22Rv1 (cell line): ENCODE measurements around the gene ATXN7L3B.

ENCODE experiments used
- H3K27ac ChIP-seq: fragments of 450-650 bp; 2 replicates; pipeline ENCODE4 v1.5.1; 2017
- ZFX ChIP-seq: fragments of 450-650 bp; IDR thresholded peaks from 2 replicates; pipeline ENCODE4 v1.6.1; 2017; ENCODE audit warnings: antibody characterized with exemption, borderline replicate concordance
- TF ChIP-seq, protein P1 (sequence below): fragments of 450-650 bp; IDR thresholded peaks from 2 replicates; pipeline ENCODE4 v1.5.1; 2017; ENCODE audit warnings: mild to moderate bottlenecking

ATXN7L3B gene

DNA sequence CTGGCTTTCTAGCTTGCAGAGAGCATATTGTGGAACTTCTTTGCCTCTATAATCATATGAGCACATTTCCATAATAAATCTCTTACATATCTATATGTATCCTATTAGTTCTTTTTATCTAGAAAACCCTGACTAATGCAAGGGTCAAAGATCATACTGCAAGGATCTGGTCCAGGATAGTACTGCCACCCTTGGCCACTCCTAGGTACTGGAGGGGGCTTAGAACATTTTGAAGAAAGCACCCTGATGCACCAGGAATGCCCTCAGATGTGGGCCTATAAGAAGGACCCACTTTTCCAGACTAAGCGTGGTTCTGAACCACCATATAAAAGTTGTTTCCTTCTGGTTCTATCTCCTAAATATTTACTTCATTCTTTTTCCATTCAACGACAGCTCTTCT is 14.6 kb downstream of the ATXN7L3B start:
- no peak overlapping the region for H3K27ac ChIP-seq
- TF ChIP-seq ZFX = no peak
- TF ChIP-seq, protein P1, sequence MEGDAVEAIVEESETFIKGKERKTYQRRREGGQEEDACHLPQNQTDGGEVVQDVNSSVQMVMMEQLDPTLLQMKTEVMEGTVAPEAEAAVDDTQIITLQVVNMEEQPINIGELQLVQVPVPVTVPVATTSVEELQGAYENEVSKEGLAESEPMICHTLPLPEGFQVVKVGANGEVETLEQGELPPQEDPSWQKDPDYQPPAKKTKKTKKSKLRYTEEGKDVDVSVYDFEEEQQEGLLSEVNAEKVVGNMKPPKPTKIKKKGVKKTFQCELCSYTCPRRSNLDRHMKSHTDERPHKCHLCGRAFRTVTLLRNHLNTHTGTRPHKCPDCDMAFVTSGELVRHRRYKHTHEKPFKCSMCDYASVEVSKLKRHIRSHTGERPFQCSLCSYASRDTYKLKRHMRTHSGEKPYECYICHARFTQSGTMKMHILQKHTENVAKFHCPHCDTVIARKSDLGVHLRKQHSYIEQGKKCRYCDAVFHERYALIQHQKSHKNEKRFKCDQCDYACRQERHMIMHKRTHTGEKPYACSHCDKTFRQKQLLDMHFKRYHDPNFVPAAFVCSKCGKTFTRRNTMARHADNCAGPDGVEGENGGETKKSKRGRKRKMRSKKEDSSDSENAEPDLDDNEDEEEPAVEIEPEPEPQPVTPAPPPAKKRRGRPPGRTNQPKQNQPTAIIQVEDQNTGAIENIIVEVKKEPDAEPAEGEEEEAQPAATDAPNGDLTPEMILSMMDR = peak; percentile 32

DNA sequence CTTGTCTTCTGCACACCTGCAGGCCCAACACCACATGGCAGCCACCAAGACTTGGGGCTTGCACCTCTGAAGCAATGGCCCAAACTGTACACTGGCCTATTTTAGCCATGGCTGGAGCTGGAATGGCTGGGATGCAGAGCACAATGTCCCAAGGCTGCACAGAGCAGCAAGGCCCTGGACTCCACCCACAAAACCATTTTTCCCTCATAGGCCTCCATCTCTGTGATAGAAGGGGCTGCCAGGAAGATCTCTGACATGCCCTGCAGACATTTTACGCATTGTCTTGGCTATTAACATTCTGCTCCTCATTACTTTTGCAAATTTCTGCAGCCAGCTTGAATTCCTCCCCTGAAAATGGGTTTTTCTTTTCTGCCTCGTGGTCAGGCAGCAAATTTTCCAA is 22.1 kb downstream of the ATXN7L3B start:
- no peak for TF ChIP-seq ZFX
- TF ChIP-seq, protein P1 = no peak
- H3K27ac ChIP-seq = no peak overlapping the region

DNA sequence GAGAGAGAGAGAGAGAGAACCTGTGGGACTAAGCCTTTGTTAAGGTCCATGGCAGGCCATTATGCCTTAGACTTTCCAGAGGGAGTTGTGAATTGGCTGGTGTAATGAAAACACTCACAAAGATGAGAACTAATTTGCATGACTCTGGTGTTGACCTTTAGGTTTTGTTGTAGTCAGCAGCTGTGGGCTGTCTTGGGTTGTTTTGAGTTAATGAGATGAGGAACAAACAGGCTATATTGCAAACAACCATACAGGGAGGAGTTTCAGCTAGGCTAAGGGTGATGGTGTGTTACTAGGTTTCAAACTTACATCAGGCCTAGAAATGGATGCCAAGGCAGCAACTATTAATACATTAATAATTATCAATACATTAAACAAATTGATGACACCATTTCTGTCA is 26.3 kb downstream of the ATXN7L3B start:
- TF ChIP-seq ZFX = no peak
- TF ChIP-seq, protein P1 = no peak
- H3K27ac ChIP-seq = no peak overlapping the region

DNA sequence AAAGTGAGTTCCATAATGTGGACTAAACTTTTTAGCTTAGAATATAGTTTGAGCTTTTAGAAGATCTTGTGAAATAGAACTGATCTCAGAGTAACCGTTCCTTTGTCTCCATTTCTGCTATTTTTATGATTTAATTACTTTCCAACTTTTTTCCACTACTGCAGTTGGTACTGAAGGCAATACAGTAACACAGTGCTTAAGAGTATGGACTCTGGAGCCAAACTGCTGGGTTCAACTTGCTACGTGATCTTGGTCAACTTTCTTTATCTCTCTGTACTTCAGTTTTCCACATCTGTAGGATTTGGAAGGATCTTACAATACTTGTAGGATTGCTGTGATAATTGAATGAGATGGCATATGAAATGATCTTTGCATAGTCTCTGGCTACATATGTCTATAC is 40.9 kb downstream of the ATXN7L3B start:
- TF ChIP-seq, protein P1 = no peak
- no peak for TF ChIP-seq ZFX
- no peak overlapping the region for H3K27ac ChIP-seq

DNA sequence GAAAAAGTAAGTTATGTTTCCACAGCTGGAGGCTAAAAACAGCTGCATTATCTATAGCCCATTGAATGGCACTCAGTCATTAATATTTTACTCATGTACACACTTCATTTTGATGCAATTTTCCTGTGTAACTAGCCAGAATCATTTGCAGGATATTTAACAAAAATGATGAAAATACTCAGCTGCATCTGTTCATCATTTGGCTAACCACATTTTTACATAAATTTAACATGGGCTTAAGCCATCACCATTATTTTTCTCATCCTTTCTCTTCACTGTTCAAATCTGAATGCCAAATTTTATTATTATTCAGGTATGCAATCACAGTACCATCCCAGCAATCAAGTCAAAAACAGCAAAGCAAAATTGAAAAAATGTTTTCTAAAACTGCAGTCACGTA is 41.8 kb downstream of the ATXN7L3B start:
- TF ChIP-seq ZFX = no peak
- no peak overlapping the region for H3K27ac ChIP-seq

DNA sequence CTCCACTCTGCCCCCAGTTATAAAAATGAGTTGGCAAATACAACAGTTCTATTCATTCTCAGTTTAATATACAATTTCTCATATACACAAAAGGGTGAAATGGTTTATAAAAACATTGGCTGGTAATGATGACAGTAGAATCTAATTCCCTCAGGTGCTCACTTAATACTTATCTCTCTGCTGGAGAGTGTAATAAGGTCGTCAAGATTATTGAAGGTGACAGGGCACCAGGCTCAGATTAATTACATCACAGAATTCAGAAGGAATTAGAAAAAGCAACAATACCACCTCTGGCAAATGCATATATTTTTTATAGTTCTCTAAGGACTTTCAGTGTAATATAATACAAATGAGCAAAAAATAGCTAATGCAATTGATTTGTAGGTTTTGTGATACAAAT is 42.3 kb downstream of the ATXN7L3B start:
- no peak for TF ChIP-seq ZFX
- TF ChIP-seq, protein P1 = no peak
- H3K27ac ChIP-seq = no peak overlapping the region

DNA sequence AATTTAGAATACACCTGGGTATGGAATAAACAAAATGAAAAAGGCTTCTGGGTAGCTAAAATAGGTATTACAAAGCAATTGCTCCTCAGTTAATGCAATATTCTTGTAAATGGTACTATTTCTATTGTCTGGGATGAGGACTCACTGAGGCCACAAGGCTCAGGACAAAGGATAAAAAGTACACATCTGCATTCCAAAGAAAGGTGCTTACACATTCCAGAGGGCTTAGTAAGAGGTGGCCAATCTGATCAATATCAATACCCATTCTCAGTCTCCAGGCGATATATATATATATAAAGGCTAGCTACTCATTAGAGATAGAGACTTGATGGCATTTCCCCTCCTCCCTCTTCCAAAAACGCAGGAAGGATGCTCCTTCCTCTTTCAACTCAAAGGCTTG is 43.8 kb downstream of the ATXN7L3B start:
- H3K27ac ChIP-seq = no peak overlapping the region
- TF ChIP-seq, protein P1 = no peak
- no peak for TF ChIP-seq ZFX

DNA sequence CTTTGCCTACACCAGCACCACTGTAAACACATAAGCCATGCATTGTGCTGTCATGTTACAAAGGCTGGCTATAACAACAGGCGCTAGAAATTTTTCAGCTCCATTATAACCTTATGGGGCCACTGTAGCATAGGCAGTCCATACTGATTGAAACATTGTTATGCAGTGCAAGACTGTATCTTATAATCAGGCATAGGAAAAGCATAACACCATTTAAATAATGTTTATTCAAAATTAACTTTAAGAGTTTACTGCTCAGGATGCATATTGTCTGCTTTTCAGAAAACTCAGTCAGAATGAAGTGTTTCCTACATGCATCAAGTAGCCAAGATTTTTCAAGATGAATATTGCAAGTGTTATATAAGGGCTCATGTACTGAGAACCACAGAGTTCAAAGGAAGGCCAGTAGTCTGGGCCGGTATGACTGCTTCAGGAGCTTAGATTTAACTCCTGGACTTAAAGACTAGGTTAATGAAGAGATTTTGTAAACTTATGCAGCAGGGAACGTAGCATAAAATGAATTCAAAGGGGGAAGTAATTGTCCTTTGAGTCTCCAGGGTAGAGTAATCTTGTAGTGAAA is 46.9 kb downstream of the ATXN7L3B start:
- H3K27ac ChIP-seq = no peak overlapping the region
- TF ChIP-seq, protein P1 = no peak
- TF ChIP-seq ZFX = no peak
